GM23338 (cell line): Measurements from ENCODE around the gene AACS. TPM values are rescaled to one million over a fixed set of nuclear protein-coding genes. Genes with fewer than 3 reads are reported as not detected.

ENCODE experiments used
- ATAC-seq: fragments of 200-7000 bp; cut with Tn5 transposase; 3 replicates; pipeline ENCODE4 v1.9.1; 2020
- DNase-seq: peaks from one replicate; pipeline ENCODE4 v3.0.0-alpha.2; 2015; ENCODE audit warnings: low spot score
- H2AFZ ChIP-seq: fragments of 200-600 bp; sonication (generic); 2 replicates; pipeline ENCODE4 v1.8.0; 2016; ENCODE audit warnings: antibody characterized with exemption, mild to moderate bottlenecking, moderate library complexity
- H3F3A ChIP-seq: fragments of 200-600 bp; sonication (generic); replicated peaks from 2 replicates; pipeline ENCODE4 v1.8.0; 2017; ENCODE audit warnings: antibody characterized with exemption, mixed run types, low read depth
- H3K27ac ChIP-seq: fragments of 200-600 bp; sonication (generic); 2 replicates; pipeline ENCODE4 v1.6.1; 2016; ENCODE audit warnings: low read depth
- H3K27me3 ChIP-seq: fragments of 200-600 bp; sonication (generic); 2 replicates; pipeline ENCODE4 v1.8.0; 2016; ENCODE audit warnings: mild to moderate bottlenecking, mixed run types, moderate library complexity; ENCODE audit not compliant: insufficient read depth
- H3K36me3 ChIP-seq: fragments of 200-600 bp; sonication (generic); 2 replicates; pipeline ENCODE4 v1.8.0; 2016; ENCODE audit warnings: mild to moderate bottlenecking; ENCODE audit not compliant: insufficient read depth
- H3K4me1 ChIP-seq: fragments of 200-600 bp; sonication (generic); 2 replicates; pipeline ENCODE4 v1.8.0; 2016; ENCODE audit warnings: mild to moderate bottlenecking, moderate library complexity; ENCODE audit not compliant: insufficient read depth
- H3K4me2 ChIP-seq: fragments of 200-600 bp; sonication (generic); 2 replicates; pipeline ENCODE4 v1.7.1; 2017; ENCODE audit warnings: mixed run types
- H3K4me3 ChIP-seq: fragments of 200-600 bp; sonication (generic); 2 replicates; pipeline ENCODE4 v1.6.1; 2016; ENCODE audit warnings: mixed run types
- H3K79me2 ChIP-seq: fragments of 200-600 bp; sonication (generic); replicated peaks from 2 replicates; pipeline ENCODE4 v1.8.0; 2017; ENCODE audit warnings: mild to moderate bottlenecking; ENCODE audit not compliant: insufficient read depth
- H3K9me2 ChIP-seq: fragments of 200-600 bp; sonication (generic); 2 replicates; pipeline ENCODE4 v1.8.0; 2017; ENCODE audit not compliant: insufficient read depth
- H4K20me1 ChIP-seq: fragments of 200-600 bp; sonication (generic); replicated peaks from 2 replicates; pipeline ENCODE4 v1.8.0; 2017; ENCODE audit warnings: mild to moderate bottlenecking; ENCODE audit not compliant: insufficient read depth
- H3K27ac Mint-ChIP-seq: 2 replicates; pipeline ENCODE4 v1.8.0; 2020; ENCODE audit warnings: inconsistent platforms, mild to moderate bottlenecking, moderate library complexity, mixed read lengths
- H3K27me3 Mint-ChIP-seq: 3 replicates; pipeline ENCODE4 v1.8.0; 2022; ENCODE audit warnings: low read depth, mild to moderate bottlenecking, moderate library complexity, mixed read lengths, inconsistent platforms; ENCODE audit not compliant: insufficient read depth, poor library complexity
- H3K36me3 Mint-ChIP-seq: 3 replicates; pipeline ENCODE4 v1.8.0; 2021; ENCODE audit warnings: low read depth, mild to moderate bottlenecking, inconsistent platforms, moderate library complexity, mixed read lengths
- H3K4me1 Mint-ChIP-seq: 3 replicates; pipeline ENCODE4 v1.8.0; 2020; ENCODE audit warnings: mild to moderate bottlenecking, inconsistent platforms, mixed read lengths
- H3K4me3 Mint-ChIP-seq: 3 replicates; pipeline ENCODE4 v1.8.0; 2021; ENCODE audit warnings: moderate library complexity, mild to moderate bottlenecking, inconsistent platforms, mixed read lengths
- H3K9me3 Mint-ChIP-seq: 3 replicates; pipeline ENCODE4 v1.8.0; 2020; ENCODE audit warnings: moderate library complexity, mild to moderate bottlenecking, inconsistent platforms, mixed read lengths
- CTCF ChIP-seq, 2 experiments: fragments of 200-600 bp in 1 of 2; sonication (generic) in 1 of 2; conservative IDR thresholded peaks; 2 replicates each; pipeline versions ENCODE4 v1.5.1 to v1.6.1; 2016 to 2017; ENCODE audit warnings: antibody characterized with exemption in 2 of 2, low read depth in 2 of 2, mild to moderate bottlenecking in 2 of 2, moderate library complexity in 1 of 2
- EZH2phosphoT487 ChIP-seq: fragments of 200-600 bp; sonication (generic); IDR thresholded peaks from one replicate; pipeline ENCODE4 v1.8.1; 2018; ENCODE audit warnings: antibody characterized with exemption; ENCODE audit not compliant: unreplicated experiment
- JUNB ChIP-seq: IDR thresholded peaks from one replicate; pipeline ENCODE4 v1.6.1; 2016; ENCODE audit warnings: antibody characterized with exemption; ENCODE audit not compliant: unreplicated experiment
- NANOG ChIP-seq: IDR thresholded peaks from 2 replicates; pipeline ENCODE4 v1.6.1; 2016; ENCODE audit warnings: antibody characterized with exemption, borderline replicate concordance
- POLR2AphosphoS5 ChIP-seq: IDR thresholded peaks from 2 replicates; pipeline ENCODE4 v1.6.1; 2016; ENCODE audit warnings: antibody characterized with exemption, low read depth
- STAT1 ChIP-seq: IDR thresholded peaks from one replicate; pipeline ENCODE4 v1.6.1; 2016; ENCODE audit warnings: antibody characterized with exemption; ENCODE audit not compliant: unreplicated experiment
- ZNF114 ChIP-seq: fragments of 250-450 bp; sonication (Bioruptor Pico); IDR thresholded peaks from 2 replicates; pipeline ENCODE4 v1.5.0; 2020; ENCODE audit warnings: mild to moderate bottlenecking, moderate library complexity
- polyA plus RNA-seq: library from polyadenylated mRNA; unstranded; fragments of >200 nt; fragmentation: Nextera tagmentation; extraction: Ambion mirVana; gene quantifications from 2 replicates; pipeline ENCODE4 v1.2.1, GENCODE V29; 2016
- total RNA-seq: library from RNA; depleted of rRNA; stranded (reverse); fragments of >200 nt; shearing (Covaris generic); gene quantifications from 2 replicates; pipeline ENCODE4 v1.2.3, GENCODE V29; 2014
- TF ChIP-seq, protein P1 (sequence below): IDR thresholded peaks from one replicate; pipeline ENCODE4 v1.6.1; 2018; ENCODE audit warnings: antibody characterized with exemption; ENCODE audit not compliant: unreplicated experiment

Gene AACS
- total and polyA plus RNA-seq, 2 experiments from 2014 or later, result 31.1 to 64.4 TPM

DNA sequence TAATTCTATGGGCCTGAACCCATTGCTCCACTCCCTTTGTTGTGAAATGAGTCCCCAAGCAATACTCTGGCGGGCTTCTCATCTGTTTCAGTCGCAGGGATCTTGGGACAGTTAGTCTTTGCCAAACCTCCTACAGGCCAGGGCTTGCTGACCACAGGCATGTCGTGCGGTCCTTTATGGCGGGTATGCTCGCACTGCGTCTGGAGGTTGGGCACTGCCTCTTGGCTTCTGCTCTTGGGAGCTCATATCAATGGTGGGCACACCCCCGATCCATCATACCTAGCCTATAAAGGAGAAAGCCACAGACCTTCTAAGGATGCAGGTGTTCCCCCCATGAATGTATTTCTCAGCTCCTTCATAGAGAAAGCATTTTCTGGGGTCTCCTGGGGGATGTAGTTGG lies 99.3 kb downstream of the AACS start:
- Histone ChIP-seq H3K4me3 (no peak overlapping the region), H4K20me1 (no peaks in the 10 kb centered on the region), H3K4me1 (no peaks in the 10 kb centered on the region), H3K27me3 (no peaks in the 10 kb centered on the region), H3F3A (no peaks in the 10 kb centered on the region), H3K36me3 (no peaks in the 10 kb centered on the region), H3K9me2 (peaks cover 3% of the 10 kb centered on the region; the same call in 1 of the 2 replicates), H3K4me2 (no peak overlapping the region), H2AFZ (no peak overlapping the region), H3K79me2 (no peaks in the 10 kb centered on the region), H3K27ac (no peak overlapping the region)
- TF ChIP-seq ZNF114 (CRISPR knock-in tag) (no peak), JUNB (no peak), STAT1 (no peak), EZH2phosphoT487 (no peak), POLR2AphosphoS5 (no peak)
- TF ChIP-seq, protein P1, sequence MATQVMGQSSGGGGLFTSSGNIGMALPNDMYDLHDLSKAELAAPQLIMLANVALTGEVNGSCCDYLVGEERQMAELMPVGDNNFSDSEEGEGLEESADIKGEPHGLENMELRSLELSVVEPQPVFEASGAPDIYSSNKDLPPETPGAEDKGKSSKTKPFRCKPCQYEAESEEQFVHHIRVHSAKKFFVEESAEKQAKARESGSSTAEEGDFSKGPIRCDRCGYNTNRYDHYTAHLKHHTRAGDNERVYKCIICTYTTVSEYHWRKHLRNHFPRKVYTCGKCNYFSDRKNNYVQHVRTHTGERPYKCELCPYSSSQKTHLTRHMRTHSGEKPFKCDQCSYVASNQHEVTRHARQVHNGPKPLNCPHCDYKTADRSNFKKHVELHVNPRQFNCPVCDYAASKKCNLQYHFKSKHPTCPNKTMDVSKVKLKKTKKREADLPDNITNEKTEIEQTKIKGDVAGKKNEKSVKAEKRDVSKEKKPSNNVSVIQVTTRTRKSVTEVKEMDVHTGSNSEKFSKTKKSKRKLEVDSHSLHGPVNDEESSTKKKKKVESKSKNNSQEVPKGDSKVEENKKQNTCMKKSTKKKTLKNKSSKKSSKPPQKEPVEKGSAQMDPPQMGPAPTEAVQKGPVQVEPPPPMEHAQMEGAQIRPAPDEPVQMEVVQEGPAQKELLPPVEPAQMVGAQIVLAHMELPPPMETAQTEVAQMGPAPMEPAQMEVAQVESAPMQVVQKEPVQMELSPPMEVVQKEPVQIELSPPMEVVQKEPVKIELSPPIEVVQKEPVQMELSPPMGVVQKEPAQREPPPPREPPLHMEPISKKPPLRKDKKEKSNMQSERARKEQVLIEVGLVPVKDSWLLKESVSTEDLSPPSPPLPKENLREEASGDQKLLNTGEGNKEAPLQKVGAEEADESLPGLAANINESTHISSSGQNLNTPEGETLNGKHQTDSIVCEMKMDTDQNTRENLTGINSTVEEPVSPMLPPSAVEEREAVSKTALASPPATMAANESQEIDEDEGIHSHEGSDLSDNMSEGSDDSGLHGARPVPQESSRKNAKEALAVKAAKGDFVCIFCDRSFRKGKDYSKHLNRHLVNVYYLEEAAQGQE, result no peak
- Mint-ChIP-seq H3K36me3 (no peaks in the 10 kb centered on the region), H3K27me3 (peaks cover 3% of the 10 kb centered on the region), H3K27ac (no peak overlapping the region), H3K9me3 (peaks cover 9% of the 10 kb centered on the region), H3K4me3 (no peak overlapping the region), H3K4me1 (no peaks in the 10 kb centered on the region)
- ATAC-seq (no peak), DNase-seq (no peak)

- no peaks in the 10 kb centered on the region for H3K36me3 Mint-ChIP-seq
- H3K27me3 ChIP-seq, result no peaks in the 10 kb centered on the region
- H4K20me1 ChIP-seq, result no peaks in the 10 kb centered on the region
- no peak overlapping the region for H3K4me2 ChIP-seq
- ATAC-seq, result no peak
- no peak for DNase-seq
- no peaks in the 10 kb centered on the region for H3K79me2 ChIP-seq
- no peak overlapping the region for H3K4me3 ChIP-seq
- H3K4me3 Mint-ChIP-seq, result no peak overlapping the region
- no peak overlapping the region for H2AFZ ChIP-seq
- H3K4me1 ChIP-seq, result no peaks in the 10 kb centered on the region
- no peak overlapping the region for H3K27ac ChIP-seq
- peaks cover 4% of the 10 kb centered on the region for H3K27me3 Mint-ChIP-seq
- TF ChIP-seq CTCF (conservative IDR thresholded peaks at IDR 0.05; ENCODE audit: low read depth in 2 of 2) (no peak), NANOG (no peak), JUNB (no peak)
- TF ChIP-seq, protein P1, result no peak
- H3F3A ChIP-seq, result no peaks in the 10 kb centered on the region
- no peak overlapping the region for H3K27ac Mint-ChIP-seq
- H3K4me1 Mint-ChIP-seq, result no peaks in the 10 kb centered on the region
- H3K9me3 Mint-ChIP-seq, result peaks cover 9% of the 10 kb centered on the region
- H3K36me3 ChIP-seq, result no peaks in the 10 kb centered on the region
- peaks cover 3% of the 10 kb centered on the region; the same call in 1 of the 2 replicates for H3K9me2 ChIP-seq
Measured at GRCh38 chr12:125166041-125166440, 100.8 kb downstream of the AACS start.
